COR-L47 (cell line): ENCODE data around the gene SP2.

Source experiments
- DNase-seq: peaks from one replicate; lab custom pipeline; 2025; lab: John Stamatoyannopoulos, UW

The SP2 gene

GRCh38 chr17:47975823-47976205, 79.8 kb downstream of the SP2 start:
- no peak for DNase-seq

- DNase-seq: peak; percentile 66
Measured at GRCh38 chr17:47978324-47978723, 82.3 kb downstream of the SP2 start.
